SH-SY5Y (cell line): ENCODE measurements around the gene NARF.

Experiments
- GATA2 ChIP-seq: IDR thresholded peaks from 2 replicates; pipeline ENCODE4 v1.6.1; 2011; ENCODE audit warnings: mild to moderate bottlenecking, low read depth, low read length
- GATA3 ChIP-seq: IDR thresholded peaks from 2 replicates; pipeline ENCODE4 v1.6.1; 2011; ENCODE audit warnings: low read depth, mild to moderate bottlenecking, low read length, moderate library complexity

DNA sequence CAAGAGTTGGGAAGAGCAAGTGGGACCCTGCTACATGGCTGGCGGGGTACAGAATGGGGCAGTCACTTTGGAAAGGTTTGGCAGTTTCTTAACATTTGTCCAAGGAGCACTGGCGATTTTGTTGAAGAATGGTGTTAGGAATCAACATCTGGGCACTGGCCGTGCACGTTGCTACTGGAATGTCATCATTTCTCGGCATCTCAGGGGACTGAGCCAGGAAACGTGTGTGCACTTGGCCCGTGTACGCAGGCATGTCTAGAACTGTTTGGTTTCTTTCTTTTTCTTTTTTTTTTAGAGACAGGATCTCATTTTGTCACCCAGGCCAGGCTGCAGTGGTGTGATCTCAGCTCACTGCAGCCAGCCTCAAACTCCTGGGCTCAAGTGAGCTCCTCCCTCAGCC, 43.7 kb downstream of the NARF start:
- TF ChIP-seq GATA3 (no peak), GATA2 (no peak)
